Mucosa of rectum (tissue), 2 donors: ENCODE data around the gene RGS3.
"Not testable (repeated sequence)": the region's sequence is repeated elsewhere in the genome, so short reads cannot be mapped to it uniquely, and the experiment has no call there.

ENCODE experiments used
- H3K27ac ChIP-seq, 2 donors: one replicate each; pipeline ENCODE4 v1.7.0; 2013; ENCODE audit warnings: inconsistent platforms in 2 of 2, low read depth in 2 of 2, low read length in 2 of 2
- H3K27me3 ChIP-seq, 2 donors: one replicate each; pipeline ENCODE4 v1.7.0; 2013; ENCODE audit warnings: low read length in 2 of 2; ENCODE audit not compliant: control insufficient read depth in 2 of 2, insufficient read depth in 2 of 2
- H3K36me3 ChIP-seq, 2 donors: one replicate each; pipeline ENCODE4 v1.7.0; 2013; ENCODE audit warnings: low read length in 2 of 2; ENCODE audit not compliant: control insufficient read depth in 2 of 2, insufficient read depth in 2 of 2
- H3K4me1 ChIP-seq, 2 donors: one replicate each; pipeline ENCODE4 v1.7.0; 2013; ENCODE audit warnings: low read length in 2 of 2, mild to moderate bottlenecking in 1 of 2; ENCODE audit not compliant: control insufficient read depth in 2 of 2, insufficient read depth in 2 of 2
- H3K4me3 ChIP-seq, 2 donors: one replicate each; pipeline ENCODE4 v1.7.0; 2013; ENCODE audit warnings: low read length in 2 of 2
- H3K9ac ChIP-seq, 2 donors: one replicate each; pipeline ENCODE4 v1.7.0; 2013; ENCODE audit warnings: low read length in 2 of 2, low read depth in 1 of 2, mild to moderate bottlenecking in 1 of 2
- H3K9me3 ChIP-seq, 2 donors: one replicate each; pipeline ENCODE4 v1.7.0; 2013; ENCODE audit warnings: low read length in 2 of 2; ENCODE audit not compliant: control insufficient read depth in 2 of 2
- donor health status: healthy.
- donor health status: Normal muscosa, but diverticular disease.

Gene RGS3

GRCh38 chr9:113549892-113550291 lies 86.4 kb downstream of the RGS3 start:
- not testable (repeated sequence) for H3K27ac ChIP-seq, H3K9ac ChIP-seq, H3K27me3 ChIP-seq, H3K9me3 ChIP-seq, H3K4me3 ChIP-seq
- H3K36me3 ChIP-seq: peaks cover 5 to 18% of the 10 kb centered on the region in 2 donors
- peaks cover 8 to 13% of the 10 kb centered on the region in 2 donors for H3K4me1 ChIP-seq

- Histone ChIP-seq H3K36me3 (peaks cover 0 to 3% of the 10 kb centered on the region in 2 donors), H3K4me1 (peaks cover 5 to 6% of the 10 kb centered on the region in 2 donors), H3K27me3 (no peaks in the 10 kb centered on the region), H3K9me3 (no peaks in the 10 kb centered on the region), H3K4me3 (no peak overlapping the region), H3K9ac (no peak overlapping the region), H3K27ac (no peak overlapping the region)
Measured at GRCh38 chr9:113556877-113557593, 93.5 kb downstream of the RGS3 start.

GRCh38 chr9:113558632-113559502 lies 95.3 kb downstream of the RGS3 start:
- Histone ChIP-seq H3K36me3 (peaks cover 0 to 3% of the 10 kb centered on the region in 2 donors), H3K4me1 (peaks cover 8 to 12% of the 10 kb centered on the region in 2 donors), H3K4me3 (no peak overlapping the region), H3K27ac (peak overlapping the region in 1 of 2 donors; percentile 21), H3K9ac (no peak overlapping the region), H3K27me3 (no peaks in the 10 kb centered on the region), H3K9me3 (no peaks in the 10 kb centered on the region)

- H3K9ac ChIP-seq: no peak overlapping the region
- peaks cover 0 to 3% of the 10 kb centered on the region in 2 donors for H3K36me3 ChIP-seq
- H3K4me3 ChIP-seq: no peak overlapping the region
- H3K27me3 ChIP-seq: no peaks in the 10 kb centered on the region
- H3K4me1 ChIP-seq: peaks cover 20 to 25% of the 10 kb centered on the region in 2 donors
- H3K9me3 ChIP-seq: no peaks in the 10 kb centered on the region
- H3K27ac ChIP-seq: peak overlapping the region in 1 of 2 donors; percentile 21
Measured at GRCh38 chr9:113559834-113560800, 96.6 kb downstream of the RGS3 start.

GRCh38 chr9:113562653-113563381 lies 99.3 kb downstream of the RGS3 start:
- Histone ChIP-seq H3K4me1 (peaks cover 31 to 38% of the 10 kb centered on the region in 2 donors), H3K9ac (no peak overlapping the region), H3K27me3 (no peaks in the 10 kb centered on the region), H3K4me3 (no peak overlapping the region), H3K9me3 (no peaks in the 10 kb centered on the region), H3K27ac (no peak overlapping the region), H3K36me3 (no peaks in the 10 kb centered on the region)

- H3K27me3 ChIP-seq: no peaks in the 10 kb centered on the region
- peak overlapping the region; percentile 85 to 89 for H3K27ac ChIP-seq
- H3K4me1 ChIP-seq: peaks cover 31 to 35% of the 10 kb centered on the region in 2 donors
- no peaks in the 10 kb centered on the region for H3K9me3 ChIP-seq
- H3K36me3 ChIP-seq: no peaks in the 10 kb centered on the region
- H3K9ac ChIP-seq: peak overlapping the region; percentile 1 to 70
- H3K4me3 ChIP-seq: peak overlapping the region in 1 of 2 donors; percentile 8
Measured at GRCh38 chr9:113563826-113564497, 100.4 kb downstream of the RGS3 start.

- no peaks in the 10 kb centered on the region for H3K9me3 ChIP-seq
- peak overlapping the region; percentile 65 to 76 for H3K4me3 ChIP-seq
- peaks cover 30 to 32% of the 10 kb centered on the region in 2 donors for H3K4me1 ChIP-seq
- H3K27ac ChIP-seq: peak overlapping the region; percentile 85 to 89
- peak overlapping the region; percentile 70 for H3K9ac ChIP-seq
- H3K27me3 ChIP-seq: no peaks in the 10 kb centered on the region
- H3K36me3 ChIP-seq: no peaks in the 10 kb centered on the region
Measured at GRCh38 chr9:113564498-113565237, 101.1 kb downstream of the RGS3 start.

- no peaks in the 10 kb centered on the region for H3K27me3 ChIP-seq
- H3K4me1 ChIP-seq: peaks cover 30 to 32% of the 10 kb centered on the region in 2 donors
- peak overlapping the region; percentile 85 to 89 for H3K27ac ChIP-seq
- peak overlapping the region; percentile 70 for H3K9ac ChIP-seq
- no peaks in the 10 kb centered on the region for H3K36me3 ChIP-seq
- no peaks in the 10 kb centered on the region for H3K9me3 ChIP-seq
- peak overlapping the region; percentile 65 to 76 for H3K4me3 ChIP-seq
Measured at GRCh38 chr9:113566016-113566711, 102.6 kb downstream of the RGS3 start.
